Pancreas (tissue), 10 donors: ENCODE data around the gene ABLIM2. TPM values are rescaled to one million over a fixed set of nuclear protein-coding genes. Genes with fewer than 3 reads are reported as not detected.

Source experiments
- ATAC-seq, 4 donors: fragments of 200-7000 bp; cut with Tn5 transposase; one replicate each; pipeline versions ENCODE4 v1.8.0 to v1.9.1; 2020; ENCODE audit warnings: mild to moderate bottlenecking in 4 of 4, moderate library complexity in 4 of 4
- DNase-seq, 6 donors: peaks; one replicate each; pipeline ENCODE4 v3.0.0-alpha.2; 2020
- FAIRE-seq: peaks from 2 replicates; lab custom pipeline; 2012; peaks lifted over from hg19 to GRCh38; lab: Jason Lieb, UNC
- H3K27ac ChIP-seq, 4 donors: fragments of 200-600 bp; sonication (generic); 1 replicate in 3 of 4; 2 replicates in 1 of 4; pipeline versions ENCODE4 v1.5.0 to v1.8.0; 2020
- H3K27me3 ChIP-seq, 4 donors: fragments of 200-600 bp; one replicate each; pipeline ENCODE4 v1.8.0; 2021
- H3K36me3 ChIP-seq, 3 donors: fragments of 200-600 bp; sonication (generic) in 1 of 3; one replicate each; pipeline versions ENCODE4 v1.5.0 to v1.8.0; 2020 to 2021
- H3K4me1 ChIP-seq, 3 donors: fragments of 200-600 bp; one replicate each; pipeline ENCODE4 v1.8.0; 2021
- H3K4me3 ChIP-seq, 4 donors: fragments of 200-600 bp; sonication (generic) in 2 of 4; one replicate each; pipeline versions ENCODE4 v1.5.0 to v1.8.0; 2020 to 2021
- H3K9me3 ChIP-seq, 4 donors: fragments of 200-600 bp; one replicate each; pipeline ENCODE4 v1.8.0; 2021
- WGBS, 2 donors: extraction: QIAGEN DNeasy Blood & Tissue Kit; methylation state at CpG; one replicate each; pipeline ENCODE4 v1.1.7; 2013; 5-methylcytosine and 5-hydroxymethylcytosine counted together
- intact Hi-C, 3 donors: fragments of 100-400 bp; cut with DNase I; formaldehyde crosslinking; loops; one replicate each; pipeline versions ENCODE4 v1.11.1 to v1.14.2; 2022
- polyA plus RNA-seq, 2 donors: library from polyadenylated mRNA; stranded (reverse); fragments of 200-250 nt; gene quantifications; one replicate each; pipeline ENCODE4 v1.2.3, GENCODE V29; 2013
- total RNA-seq, 6 donors: library from RNA; stranded (reverse); fragmentation: NEBNext Ultra II Directional in 4 of 6; extraction: Animal tissue kit (Norgen Biotek cat#: 25700) in 4 of 6; gene quantifications; one replicate each; pipeline versions ENCODE4 v1.2.1 to v1.2.4, GENCODE V29; 2021 to 2023
- TF ChIP-seq, protein P1 (sequence below), 4 donors: fragments of 200-600 bp; sonication (generic) in 3 of 4; IDR thresholded peaks; one replicate each; pipeline versions ENCODE4 v1.5.0 to v1.8.0; 2021; ENCODE audit warnings: antibody characterized with exemption in 4 of 4
- donor health status: healthy with polysubstance abuse.
- donor health status: DM: no; HTN: no; CAD: no; lungs with moderate emphysema.
- donor health status: DM: no; HTN: no; CAD: no.
- donor health status: control.
- donor health status: control.
- donor health status: Bipolar disorder and iron deficiency.
- donor health status: DM: yes; HTN: yes; CAD: no.
- donor health status: DM: no; HTN: no; CAD: no.
- donor health status: DM: no; HTN: no; CAD: no.
- donor health status: DM: yes; HTN: yes; CAD: no.

The ABLIM2 gene
- total and polyA plus RNA-seq, 8 donors, result 4.3 to 13.1 (median 6.6) TPM

DNA sequence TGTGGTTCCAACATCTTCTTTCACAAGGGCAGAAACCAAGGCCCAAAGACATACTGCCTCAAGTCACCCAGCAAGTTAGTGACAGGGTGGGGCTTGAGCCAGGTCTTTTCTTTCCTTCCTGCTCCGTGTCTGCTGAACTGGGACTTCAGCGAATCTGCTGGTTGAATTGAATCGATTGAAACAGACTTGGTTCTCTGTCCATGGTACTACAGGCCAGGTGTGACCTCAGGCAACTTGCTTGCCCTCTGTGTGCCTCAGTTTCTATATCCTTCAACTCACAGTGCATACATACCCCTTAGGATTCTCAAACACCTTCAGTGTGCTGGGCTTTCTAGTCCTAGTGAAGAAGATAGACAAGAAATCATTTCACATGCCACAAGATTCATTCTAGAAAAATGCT lies 2.0 kb upstream of the ABLIM2 start:
- DNase-seq, result peak in 1 of 6 donors; percentile 30
- no peak overlapping the region for H3K27ac ChIP-seq
- FAIRE-seq, result no peak
- WGBS, 2 donors, result 19 to 22% methylated on average over 3 of the region's 3 CpGs
- TF ChIP-seq, protein P1, sequence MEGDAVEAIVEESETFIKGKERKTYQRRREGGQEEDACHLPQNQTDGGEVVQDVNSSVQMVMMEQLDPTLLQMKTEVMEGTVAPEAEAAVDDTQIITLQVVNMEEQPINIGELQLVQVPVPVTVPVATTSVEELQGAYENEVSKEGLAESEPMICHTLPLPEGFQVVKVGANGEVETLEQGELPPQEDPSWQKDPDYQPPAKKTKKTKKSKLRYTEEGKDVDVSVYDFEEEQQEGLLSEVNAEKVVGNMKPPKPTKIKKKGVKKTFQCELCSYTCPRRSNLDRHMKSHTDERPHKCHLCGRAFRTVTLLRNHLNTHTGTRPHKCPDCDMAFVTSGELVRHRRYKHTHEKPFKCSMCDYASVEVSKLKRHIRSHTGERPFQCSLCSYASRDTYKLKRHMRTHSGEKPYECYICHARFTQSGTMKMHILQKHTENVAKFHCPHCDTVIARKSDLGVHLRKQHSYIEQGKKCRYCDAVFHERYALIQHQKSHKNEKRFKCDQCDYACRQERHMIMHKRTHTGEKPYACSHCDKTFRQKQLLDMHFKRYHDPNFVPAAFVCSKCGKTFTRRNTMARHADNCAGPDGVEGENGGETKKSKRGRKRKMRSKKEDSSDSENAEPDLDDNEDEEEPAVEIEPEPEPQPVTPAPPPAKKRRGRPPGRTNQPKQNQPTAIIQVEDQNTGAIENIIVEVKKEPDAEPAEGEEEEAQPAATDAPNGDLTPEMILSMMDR (IDR thresholded peaks at IDR 0.05), result no peak
- H3K27me3 ChIP-seq, result no peaks in the 10 kb centered on the region
- ATAC-seq, result no peak
- H3K4me3 ChIP-seq, result no peak overlapping the region
- H3K9me3 ChIP-seq, result no peaks in the 10 kb centered on the region
- intact Hi-C loops, result no loop called here
- peaks cover 0 to 17% (median 10%) of the 10 kb centered on the region in 3 donors for H3K4me1 ChIP-seq
- no peaks in the 10 kb centered on the region for H3K36me3 ChIP-seq

DNA sequence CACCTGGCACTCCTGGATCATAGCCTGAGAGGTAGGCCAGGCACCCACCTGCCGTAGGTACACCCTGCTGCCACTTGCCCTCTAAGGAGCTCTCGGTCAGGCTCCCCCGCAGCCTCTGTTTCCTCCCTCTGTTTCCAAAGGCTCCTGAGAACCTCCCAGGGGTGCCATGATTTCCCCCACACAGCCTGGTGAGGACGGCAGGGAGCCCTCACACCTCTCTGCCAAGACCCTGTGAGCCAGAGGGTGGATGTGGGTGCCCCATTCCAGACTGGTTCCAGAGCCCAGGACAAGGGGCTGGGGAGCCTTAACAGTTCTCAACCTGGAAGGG lies 1.6 kb upstream of the ABLIM2 start:
- no peak for ATAC-seq
- Histone ChIP-seq H3K27me3 (no peaks in the 10 kb centered on the region), H3K9me3 (no peaks in the 10 kb centered on the region), H3K27ac (no peak overlapping the region), H3K4me3 (peak overlapping the region in 1 of 4 donors; percentile 89), H3K4me1 (peaks cover 0 to 17% (median 10%) of the 10 kb centered on the region in 3 donors), H3K36me3 (no peaks in the 10 kb centered on the region)
- TF ChIP-seq, protein P1 (IDR thresholded peaks at IDR 0.05), result no peak
- 33 to 45% methylated on average over 4 of the region's 4 CpGs for WGBS, 2 donors
- no peak for FAIRE-seq
- intact Hi-C loops, result no loop called here
- peak in 1 of 6 donors; percentile 70 for DNase-seq

DNA sequence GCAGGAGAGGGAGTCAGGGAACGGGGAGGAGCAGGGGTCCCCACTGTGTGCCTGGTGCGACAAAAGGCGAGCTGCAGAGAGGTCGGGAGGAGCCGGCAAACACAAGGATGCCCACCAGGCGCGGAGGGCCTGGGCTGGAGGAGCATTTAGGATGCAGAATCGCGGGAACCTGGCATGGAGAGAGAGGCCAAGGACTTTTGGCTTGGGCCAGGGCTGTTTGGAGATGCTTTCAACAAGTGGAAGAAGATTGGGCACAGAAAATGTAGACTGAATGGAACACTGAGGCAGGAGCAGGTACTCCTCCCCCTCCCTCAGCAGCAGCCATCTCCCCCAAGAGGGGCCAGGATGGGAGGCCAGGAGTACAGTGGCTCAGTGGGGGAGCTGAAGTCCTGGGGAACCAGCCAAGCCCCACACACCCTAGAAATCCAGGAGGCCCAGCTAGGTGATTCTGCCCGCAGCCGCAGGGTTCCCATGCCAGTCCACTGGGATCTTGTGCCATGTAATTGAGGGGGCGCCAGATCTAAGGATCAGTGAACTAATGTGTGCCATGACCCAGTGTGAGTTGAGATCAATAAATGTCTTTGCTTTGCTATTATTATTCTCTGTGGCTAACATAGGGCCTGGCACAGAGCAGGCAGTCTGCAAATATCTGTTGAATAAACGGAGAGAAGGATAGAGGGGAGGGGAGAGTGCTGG lies 1.1 kb upstream of the ABLIM2 start:
- intact Hi-C loops, result no loop called here
- peak in 3 of 4 donors; percentile 1 to 3 (median 2) for ATAC-seq
- 8 to 9% methylated on average over 13 of the region's 13 CpGs for WGBS, 2 donors

DNA sequence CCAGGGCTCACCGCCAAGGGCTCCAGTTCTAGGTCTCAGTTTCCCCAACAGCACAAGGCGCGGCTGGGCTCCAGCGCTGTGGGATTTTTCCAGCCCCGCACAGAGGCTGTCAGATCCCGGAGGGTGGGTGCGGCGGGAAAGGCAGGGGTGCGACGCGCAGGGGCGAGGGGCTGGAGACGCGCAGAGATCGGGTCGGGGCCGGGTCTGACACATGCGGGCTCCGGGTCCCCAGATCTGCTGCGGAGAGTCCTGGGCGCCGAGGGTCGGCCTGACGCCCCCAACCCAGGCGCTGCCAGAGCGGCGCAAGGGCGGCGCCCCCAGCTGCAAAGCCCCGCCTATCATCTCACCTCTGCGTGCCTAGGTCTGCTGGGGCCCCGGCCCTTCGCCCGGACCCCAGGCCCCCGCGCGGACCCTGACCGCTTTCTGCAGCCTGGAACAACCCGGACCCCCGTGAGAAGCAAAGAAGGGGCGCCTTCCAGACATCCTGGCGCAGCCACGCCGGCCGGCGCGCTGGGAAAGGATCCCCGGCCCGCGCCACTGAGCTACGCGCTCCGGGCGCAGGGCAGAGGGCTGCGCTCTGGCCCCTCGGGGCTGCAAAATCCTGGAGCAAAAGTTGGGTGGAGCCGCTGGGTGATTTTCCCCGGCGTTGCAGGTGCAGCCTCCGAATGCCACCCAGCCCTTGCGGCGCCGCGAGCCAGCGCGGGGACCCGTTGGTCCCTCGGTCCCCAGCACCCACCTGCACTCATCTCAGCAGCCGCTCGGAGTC lies 486 bp downstream of the ABLIM2 start:
- Histone ChIP-seq H3K4me3 (peak overlapping the region; percentile 69 to 94 (median 82)), H3K36me3 (no peaks in the 10 kb centered on the region), H3K27me3 (no peaks in the 10 kb centered on the region), H3K4me1 (peaks cover 0 to 17% (median 10%) of the 10 kb centered on the region in 3 donors), H3K9me3 (no peaks in the 10 kb centered on the region), H3K27ac (no peak overlapping the region)
- peak in 2 of 6 donors; percentile 63 to 84 for DNase-seq
- peak in 3 of 4 donors; percentile 2 to 12 (median 4) for ATAC-seq
- TF ChIP-seq, protein P1 (IDR thresholded peaks at IDR 0.05), result no peak
- FAIRE-seq, result no peak
- WGBS, 2 donors, result 0 to 1% methylated on average over 62 to 70 of the region's 70 CpGs
- intact Hi-C loops, result no loop called here

More for the DNA sequence above, 1.1 kb upstream of the ABLIM2 start:
- peak overlapping the region; percentile 47 to 67 (median 62) for H3K27ac ChIP-seq
- no peaks in the 10 kb centered on the region for H3K9me3 ChIP-seq
- TF ChIP-seq, protein P1 (IDR thresholded peaks at IDR 0.05), result no peak
- peak in 3 of 6 donors; percentile 47 to 67 (median 56) for DNase-seq
- peaks cover 0 to 17% (median 10%) of the 10 kb centered on the region in 3 donors for H3K4me1 ChIP-seq
- no peaks in the 10 kb centered on the region for H3K36me3 ChIP-seq
- H3K4me3 ChIP-seq, result peak overlapping the region; percentile 55 to 89 (median 71)
- no peaks in the 10 kb centered on the region for H3K27me3 ChIP-seq
- no peak for FAIRE-seq
